Ishikawa (cell line): ENCODE measurements around the gene AFAP1L1.

Source experiments
- CEBPB ChIP-seq: IDR thresholded peaks from 2 replicates; pipeline ENCODE4 v1.6.1; 2012
- CREB1 ChIP-seq: IDR thresholded peaks from 2 replicates; pipeline ENCODE4 v1.6.1; 2012; ENCODE audit warnings: low read depth
- EGR1 ChIP-seq: IDR thresholded peaks from 2 replicates; pipeline ENCODE4 v1.6.1; 2012
- EP300 ChIP-seq: IDR thresholded peaks from 2 replicates; pipeline ENCODE4 v1.6.1; 2012; ENCODE audit warnings: borderline replicate concordance
- FOXM1 ChIP-seq: IDR thresholded peaks from 2 replicates; pipeline ENCODE4 v1.6.1; 2012; ENCODE audit warnings: low read depth, borderline replicate concordance
- MAX ChIP-seq: IDR thresholded peaks from 2 replicates; pipeline ENCODE4 v1.6.1; 2012
- NFIC ChIP-seq: IDR thresholded peaks from 2 replicates; pipeline ENCODE4 v1.6.1; 2012
- RAD21 ChIP-seq: IDR thresholded peaks from 2 replicates; pipeline ENCODE4 v1.6.1; 2012; ENCODE audit warnings: low read depth
- REST ChIP-seq: IDR thresholded peaks from 2 replicates; pipeline ENCODE4 v1.6.1; 2012; ENCODE audit warnings: low read depth, mild to moderate bottlenecking
- TAF1 ChIP-seq: IDR thresholded peaks from 2 replicates; pipeline ENCODE4 v1.6.1; 2012; ENCODE audit warnings: low read depth, mild to moderate bottlenecking
- TEAD4 ChIP-seq: IDR thresholded peaks from 2 replicates; pipeline ENCODE4 v1.6.1; 2012
- USF1 ChIP-seq: IDR thresholded peaks from 2 replicates; pipeline ENCODE4 v1.6.1; 2012
- YY1 ChIP-seq: IDR thresholded peaks from 2 replicates; pipeline ENCODE4 v1.6.1; 2012; ENCODE audit warnings: low read depth
- ZBTB7A ChIP-seq: IDR thresholded peaks from 2 replicates; pipeline ENCODE4 v1.6.1; 2012; ENCODE audit warnings: low read depth

The AFAP1L1 gene

GRCh38 chr5:149301049-149301743 lies 29.5 kb downstream of the AFAP1L1 start:
- TF ChIP-seq RAD21 (no peak), YY1 (no peak), EGR1 (no peak), NFIC (no peak), TAF1 (no peak), CEBPB (no peak), EP300 (no peak), USF1 (no peak), TEAD4 (no peak), MAX (no peak), REST (no peak)

- TF ChIP-seq MAX, result no peak
- TF ChIP-seq ZBTB7A, result no peak
- TF ChIP-seq FOXM1, result no peak
- TF ChIP-seq YY1, result no peak
- TF ChIP-seq CEBPB, result no peak
- no peak for TF ChIP-seq EP300
- no peak for TF ChIP-seq TAF1
- no peak for TF ChIP-seq RAD21
- TF ChIP-seq TEAD4, result no peak
- no peak for TF ChIP-seq USF1
These were observed 30.2 kb downstream of the AFAP1L1 start for GRCh38 chr5:149301744-149302380.

GRCh38 chr5:149302641-149303040 lies 31.0 kb downstream of the AFAP1L1 start:
- TF ChIP-seq CREB1 (no peak), RAD21 (no peak), TAF1 (no peak), NFIC (no peak), YY1 (no peak), EP300 (no peak), EGR1 (no peak), USF1 (no peak), REST (no peak), ZBTB7A (no peak), CEBPB (no peak), TEAD4 (no peak), FOXM1 (no peak)

GRCh38 chr5:149303210-149303609 lies 31.6 kb downstream of the AFAP1L1 start:
- no peak for TF ChIP-seq ZBTB7A
- no peak for TF ChIP-seq RAD21
- no peak for TF ChIP-seq TAF1
- TF ChIP-seq NFIC, result no peak
- TF ChIP-seq EGR1, result no peak
- no peak for TF ChIP-seq REST
